MCF 10A (cell line): ENCODE data around the gene ARMS2. TPM values are rescaled to one million over a fixed set of nuclear protein-coding genes. Genes with fewer than 3 reads are reported as not detected.

ENCODE experiments used
- BruUV-seq: library from RNA; stranded (reverse); fragments of 400-500 nt; replicated peaks from 2 replicates; lab custom pipeline; 2021; lab: Mats Ljungman, UMichigan
- CTCF ChIA-PET: fragments of 300-600 bp; sonication (Branson Sonifier 250); formaldehyde crosslinking; extraction: SDS; loops from one replicate; lab custom pipeline; 2021; ENCODE audit warnings: antibody characterized with exemption, inconsistent platforms; lab: Yijun Ruan, JAX
- POLR2A ChIA-PET: fragments of 300-600, 350-650 bp; sonication (Branson Sonifier 250); formaldehyde crosslinking; extraction: SDS; loops from one replicate; lab custom pipeline; 2020; ENCODE audit warnings: antibody characterized with exemption, inconsistent platforms; lab: Yijun Ruan, JAX
- DNase-seq: peaks from one replicate; pipeline ENCODE4 v3.0.0-alpha.2; 2018; ENCODE audit not compliant: unreplicated experiment
- H3K27ac Mint-ChIP-seq: one replicate; pipeline ENCODE4 v1.8.0; 2022; ENCODE audit warnings: mild to moderate bottlenecking, low read depth, mixed read lengths; ENCODE audit not compliant: unreplicated experiment
- H3K27me3 Mint-ChIP-seq: one replicate; pipeline ENCODE4 v1.8.0; 2022; ENCODE audit warnings: mixed read lengths; ENCODE audit not compliant: insufficient read depth, unreplicated experiment
- H3K36me3 Mint-ChIP-seq: one replicate; pipeline ENCODE4 v1.8.0; 2022; ENCODE audit warnings: mild to moderate bottlenecking, moderate library complexity, mixed read lengths; ENCODE audit not compliant: insufficient read depth, unreplicated experiment
- H3K4me1 Mint-ChIP-seq: one replicate; pipeline ENCODE4 v1.8.0; 2022; ENCODE audit warnings: mixed read lengths; ENCODE audit not compliant: insufficient read depth, unreplicated experiment
- H3K4me3 Mint-ChIP-seq: one replicate; pipeline ENCODE4 v1.8.0; 2022; ENCODE audit warnings: mild to moderate bottlenecking, moderate library complexity, mixed read lengths; ENCODE audit not compliant: unreplicated experiment
- H3K9me3 Mint-ChIP-seq: one replicate; pipeline ENCODE4 v1.8.0; 2022; ENCODE audit warnings: mixed read lengths; ENCODE audit not compliant: unreplicated experiment
- intact Hi-C: fragments of 100-400 bp; cut with micrococcal nuclease; formaldehyde crosslinking; loops from 2 replicates; pipeline ENCODE4 v1.14.1; 2022
- total RNA-seq: library from RNA; stranded (reverse); gene quantifications from 2 replicates; pipeline ENCODE4 v1.2.3, GENCODE V29; 2022
- TF ChIP-seq, protein P1 (sequence below): fragments of 200-600 bp; IDR thresholded peaks from one replicate; pipeline ENCODE4 v1.8.0; 2022; ENCODE audit warnings: antibody characterized with exemption, mild to moderate bottlenecking; ENCODE audit not compliant: unreplicated experiment

Gene ARMS2
- total RNA-seq, 1 experiment from 2014 or later, result not detected

GRCh38 chr10:122475100-122475499, 20.6 kb downstream of the ARMS2 start:
- Mint-ChIP-seq H3K27ac (no peak overlapping the region), H3K4me3 (no peak overlapping the region), H3K4me1 (peaks cover 21% of the 10 kb centered on the region), H3K27me3 (no peaks in the 10 kb centered on the region), H3K36me3 (peaks cover 21% of the 10 kb centered on the region), H3K9me3 (no peaks in the 10 kb centered on the region)
- intact Hi-C loops, result no loop called here
- no TSS peak for BruUV-seq
- TF ChIP-seq, protein P1, sequence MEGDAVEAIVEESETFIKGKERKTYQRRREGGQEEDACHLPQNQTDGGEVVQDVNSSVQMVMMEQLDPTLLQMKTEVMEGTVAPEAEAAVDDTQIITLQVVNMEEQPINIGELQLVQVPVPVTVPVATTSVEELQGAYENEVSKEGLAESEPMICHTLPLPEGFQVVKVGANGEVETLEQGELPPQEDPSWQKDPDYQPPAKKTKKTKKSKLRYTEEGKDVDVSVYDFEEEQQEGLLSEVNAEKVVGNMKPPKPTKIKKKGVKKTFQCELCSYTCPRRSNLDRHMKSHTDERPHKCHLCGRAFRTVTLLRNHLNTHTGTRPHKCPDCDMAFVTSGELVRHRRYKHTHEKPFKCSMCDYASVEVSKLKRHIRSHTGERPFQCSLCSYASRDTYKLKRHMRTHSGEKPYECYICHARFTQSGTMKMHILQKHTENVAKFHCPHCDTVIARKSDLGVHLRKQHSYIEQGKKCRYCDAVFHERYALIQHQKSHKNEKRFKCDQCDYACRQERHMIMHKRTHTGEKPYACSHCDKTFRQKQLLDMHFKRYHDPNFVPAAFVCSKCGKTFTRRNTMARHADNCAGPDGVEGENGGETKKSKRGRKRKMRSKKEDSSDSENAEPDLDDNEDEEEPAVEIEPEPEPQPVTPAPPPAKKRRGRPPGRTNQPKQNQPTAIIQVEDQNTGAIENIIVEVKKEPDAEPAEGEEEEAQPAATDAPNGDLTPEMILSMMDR, result no peak
- ChIA-PET CTCF (no interaction called here), POLR2A (interaction anchor here (1.9 to 15.0 kb wide), 2 partner anchors 15 to 25 kb away, joined by 3 to 291 read pairs; no protein-coding TSS in a partner anchor)
- DNase-seq, result no peak

- H3K27me3 Mint-ChIP-seq, result no peaks in the 10 kb centered on the region
- intact Hi-C loops, result no loop called here
- CTCF ChIA-PET, result interaction anchor here (0.6 kb wide), 1 partner anchor 104 kb away, joined by 3 read pairs; no protein-coding TSS in a partner anchor
- BruUV-seq, result no TSS peak
- TF ChIP-seq, protein P1, result no peak
- POLR2A ChIA-PET, result interaction anchor here (0.7 to 15.0 kb wide), 4 partner anchors 14 to 26 kb away, joined by 3 to 291 read pairs (median 5); no protein-coding TSS in a partner anchor
- no peak for DNase-seq
- H3K4me3 Mint-ChIP-seq, result no peak overlapping the region
- H3K36me3 Mint-ChIP-seq, result peaks cover 21% of the 10 kb centered on the region
- H3K4me1 Mint-ChIP-seq, result peaks cover 15% of the 10 kb centered on the region
- H3K27ac Mint-ChIP-seq, result peak overlapping the region; percentile 12
- H3K9me3 Mint-ChIP-seq, result no peaks in the 10 kb centered on the region
Measured at GRCh38 chr10:122475591-122476332, 21.3 kb downstream of the ARMS2 start.

DNA sequence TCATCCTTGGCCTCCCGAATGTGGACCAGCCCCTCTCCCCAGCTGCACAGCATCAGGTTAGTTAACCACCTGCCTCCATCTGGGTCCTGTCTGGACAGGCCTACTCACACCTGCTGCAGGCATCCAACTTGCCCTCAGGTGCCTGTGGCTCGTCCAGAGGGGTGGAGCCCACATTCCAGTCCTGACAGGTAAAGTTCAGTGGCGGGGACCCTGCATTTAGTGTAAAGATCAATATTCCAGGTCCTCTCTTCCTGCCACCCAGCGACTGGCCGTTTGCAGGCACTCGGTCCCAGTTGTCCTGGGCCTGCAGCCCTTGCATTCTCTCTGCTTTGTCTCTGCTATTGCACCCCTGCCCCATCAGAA, 21.9 kb downstream of the ARMS2 start:
- POLR2A ChIA-PET, result interaction anchor here (0.7 to 2.4 kb wide), 2 partner anchors 15 to 18 kb away, joined by 3 to 7 read pairs; no protein-coding TSS in a partner anchor
- TF ChIP-seq, protein P1, result no peak
- peak; percentile 51 for DNase-seq
- intact Hi-C loops, result no loop called here
- H3K9me3 Mint-ChIP-seq, result no peaks in the 10 kb centered on the region
- no TSS peak for BruUV-seq
- H3K4me1 Mint-ChIP-seq, result peaks cover 14% of the 10 kb centered on the region
- no peak overlapping the region for H3K4me3 Mint-ChIP-seq
- CTCF ChIA-PET, result interaction anchor here (0.6 kb wide), 1 partner anchor 105 kb away, joined by 3 read pairs; no protein-coding TSS in a partner anchor
- peak overlapping the region; percentile 12 for H3K27ac Mint-ChIP-seq
- no peaks in the 10 kb centered on the region for H3K27me3 Mint-ChIP-seq
- H3K36me3 Mint-ChIP-seq, result peaks cover 23% of the 10 kb centered on the region

- ChIA-PET POLR2A (interaction anchor here (0.7 to 2.6 kb wide), 3 partner anchors 8 to 40 kb away, joined by 3 to 17 read pairs (median 7); no protein-coding TSS in a partner anchor), CTCF (interaction anchor here (0.7 kb wide), 1 partner anchor 38 kb away, joined by 3 read pairs; no protein-coding TSS in a partner anchor)
- no peak overlapping the region for H3K4me3 Mint-ChIP-seq
- peaks cover 8% of the 10 kb centered on the region for H3K9me3 Mint-ChIP-seq
- TF ChIP-seq, protein P1, result no peak
- no TSS peak for BruUV-seq
- intact Hi-C loops, result no loop called here
- peaks cover 14% of the 10 kb centered on the region for H3K4me1 Mint-ChIP-seq
- H3K36me3 Mint-ChIP-seq, result peaks cover 21% of the 10 kb centered on the region
- DNase-seq, result no peak
- no peaks in the 10 kb centered on the region for H3K27me3 Mint-ChIP-seq
- no peak overlapping the region for H3K27ac Mint-ChIP-seq
Measured at GRCh38 chr10:122477436-122477835, 23.0 kb downstream of the ARMS2 start.
